ENCODE measurements around the gene BRCA2. TPM values are rescaled to one million over a fixed set of nuclear protein-coding genes. Genes with fewer than 3 reads are reported as not detected.
A peak's percentile ranks its signal among the peaks of the same experiment; 100 is the strongest.

The BRCA2 gene
- total RNA-seq, 1 donor from 2014 or later = 16.7 TPM

GRCh38 chr13:32409561-32410421 is 94.5 kb downstream of the BRCA2 start:
- Mint-ChIP-seq H3K4me3 (no peak overlapping the region), H3K27me3 (ENCODE audit: insufficient read depth) (no peaks in the 10 kb centered on the region)
- intact Hi-C loops (cut with micrococcal nuclease) = no loop called here

GRCh38 chr13:32413284-32413683 is 98.0 kb downstream of the BRCA2 start:
- Mint-ChIP-seq H3K4me3 (no peak overlapping the region), H3K4me1 (ENCODE audit: low read depth) (peaks cover 20% of the 10 kb centered on the region), H3K9me3 (peaks cover 7% of the 10 kb centered on the region), H3K36me3 (ENCODE audit: low read depth) (peaks cover 23% of the 10 kb centered on the region), H3K27me3 (ENCODE audit: insufficient read depth) (no peaks in the 10 kb centered on the region), H3K27ac (no peak overlapping the region)
- no peak for DNase-seq (ENCODE audit: low spot score)
- intact Hi-C loops (cut with micrococcal nuclease) = no loop called here

More at GRCh38 chr13:32409561-32410421, 94.5 kb downstream of the BRCA2 start:
- Mint-ChIP-seq H3K4me1 (ENCODE audit: low read depth) (peaks cover 28% of the 10 kb centered on the region), H3K36me3 (ENCODE audit: low read depth) (peaks cover 33% of the 10 kb centered on the region), H3K27ac (no peak overlapping the region), H3K9me3 (no peaks in the 10 kb centered on the region)
- DNase-seq (ENCODE audit: low spot score) = no peak

- Mint-ChIP-seq H3K4me1 (ENCODE audit: low read depth) (peaks cover 7% of the 10 kb centered on the region), H3K4me3 (no peak overlapping the region), H3K9me3 (peaks cover 16% of the 10 kb centered on the region), H3K27ac (no peak overlapping the region), H3K27me3 (ENCODE audit: insufficient read depth) (no peaks in the 10 kb centered on the region), H3K36me3 (ENCODE audit: low read depth) (peaks cover 26% of the 10 kb centered on the region)
- DNase-seq (ENCODE audit: low spot score) = no peak
- intact Hi-C loops (cut with micrococcal nuclease) = no loop called here
These were observed 99.3 kb downstream of the BRCA2 start for GRCh38 chr13:32414580-32414979.

- DNase-seq (ENCODE audit: low spot score) = no peak
- Mint-ChIP-seq H3K9me3 (peaks cover 20% of the 10 kb centered on the region), H3K36me3 (ENCODE audit: low read depth) (peaks cover 28% of the 10 kb centered on the region), H3K27ac (no peak overlapping the region), H3K4me1 (ENCODE audit: low read depth) (peaks cover 2% of the 10 kb centered on the region), H3K4me3 (no peak overlapping the region), H3K27me3 (ENCODE audit: insufficient read depth) (no peaks in the 10 kb centered on the region)
- intact Hi-C loops (cut with micrococcal nuclease) = no loop called here
These were observed 99.7 kb downstream of the BRCA2 start for GRCh38 chr13:32415019-32415418.

GRCh38 chr13:32417995-32418394 is 102.7 kb downstream of the BRCA2 start:
- Mint-ChIP-seq H3K9me3 (peaks cover 40% of the 10 kb centered on the region), H3K4me3 (no peak overlapping the region), H3K27ac (no peak overlapping the region), H3K4me1 (ENCODE audit: low read depth) (no peaks in the 10 kb centered on the region), H3K27me3 (ENCODE audit: insufficient read depth) (no peaks in the 10 kb centered on the region), H3K36me3 (ENCODE audit: low read depth) (peaks cover 45% of the 10 kb centered on the region)
- no peak for DNase-seq (ENCODE audit: low spot score)
- intact Hi-C loops (cut with micrococcal nuclease) = no loop called here

- intact Hi-C loops (cut with micrococcal nuclease) = no loop called here
- Mint-ChIP-seq H3K4me1 (ENCODE audit: low read depth) (peaks cover 13% of the 10 kb centered on the region), H3K9me3 (peaks cover 41% of the 10 kb centered on the region), H3K36me3 (ENCODE audit: low read depth) (peaks cover 57% of the 10 kb centered on the region), H3K27ac (no peak overlapping the region), H3K4me3 (no peak overlapping the region), H3K27me3 (ENCODE audit: insufficient read depth) (no peaks in the 10 kb centered on the region)
- DNase-seq (ENCODE audit: low spot score) = no peak
These were observed 104.6 kb downstream of the BRCA2 start for GRCh38 chr13:32419862-32420261.

GRCh38 chr13:32423592-32423991 is 108.3 kb downstream of the BRCA2 start:
- Mint-ChIP-seq H3K9me3 (peaks cover 32% of the 10 kb centered on the region), H3K27me3 (ENCODE audit: insufficient read depth) (no peaks in the 10 kb centered on the region), H3K4me1 (ENCODE audit: low read depth) (peaks cover 35% of the 10 kb centered on the region), H3K4me3 (no peak overlapping the region), H3K27ac (no peak overlapping the region), H3K36me3 (ENCODE audit: low read depth) (peaks cover 56% of the 10 kb centered on the region)
- intact Hi-C loops (cut with micrococcal nuclease) = no loop called here
- no peak for DNase-seq (ENCODE audit: low spot score)

- intact Hi-C loops (cut with micrococcal nuclease) = loop anchor here (5.0 kb wide), 6 partner anchors 378 to 1732 kb away; partner anchors contain the start of genes FRY, HSPH1 and RFC3
- DNase-seq (ENCODE audit: low spot score) = no peak
- H3K27me3 Mint-ChIP-seq (ENCODE audit: insufficient read depth) = no peaks in the 10 kb centered on the region
- H3K27ac Mint-ChIP-seq = peak overlapping the region; percentile 82
- H3K4me1 Mint-ChIP-seq (ENCODE audit: low read depth) = peaks cover 43% of the 10 kb centered on the region
- H3K36me3 Mint-ChIP-seq (ENCODE audit: low read depth) = peaks cover 46% of the 10 kb centered on the region
- peaks cover 20% of the 10 kb centered on the region for H3K9me3 Mint-ChIP-seq
- peak overlapping the region; percentile 97 for H3K4me3 Mint-ChIP-seq
These were observed 109.8 kb downstream of the BRCA2 start for GRCh38 chr13:32425158-32425557.

GRCh38 chr13:32426191-32426989 is 111.1 kb downstream of the BRCA2 start:
- Mint-ChIP-seq H3K4me1 (ENCODE audit: low read depth) (peaks cover 46% of the 10 kb centered on the region), H3K36me3 (ENCODE audit: low read depth) (peaks cover 40% of the 10 kb centered on the region)

GRCh38 chr13:32426990-32427851 is 111.9 kb downstream of the BRCA2 start:
- DNase-seq (ENCODE audit: low spot score) = peak; percentile 40
- peaks cover 46% of the 10 kb centered on the region for H3K4me1 Mint-ChIP-seq (ENCODE audit: low read depth)
- no peaks in the 10 kb centered on the region for H3K27me3 Mint-ChIP-seq (ENCODE audit: insufficient read depth)
- H3K27ac Mint-ChIP-seq = peak overlapping the region; percentile 98
- peak overlapping the region; percentile 97 for H3K4me3 Mint-ChIP-seq
- H3K36me3 Mint-ChIP-seq (ENCODE audit: low read depth) = peaks cover 32% of the 10 kb centered on the region
- intact Hi-C loops (cut with micrococcal nuclease) = loop anchor here (1.0 to 5.0 kb wide), 12 partner anchors 19 to 1730 kb away; partner anchors contain the start of genes BRCA2, FRY, HSPH1 and PDS5B
- peaks cover 8% of the 10 kb centered on the region for H3K9me3 Mint-ChIP-seq

More at GRCh38 chr13:32426191-32426989, 111.1 kb downstream of the BRCA2 start:
- peaks cover 14% of the 10 kb centered on the region for H3K9me3 Mint-ChIP-seq
- no peaks in the 10 kb centered on the region for H3K27me3 Mint-ChIP-seq (ENCODE audit: insufficient read depth)
- peak overlapping the region; percentile 98 for H3K27ac Mint-ChIP-seq
- intact Hi-C loops (cut with micrococcal nuclease) = loop anchor here (2.0 to 5.0 kb wide), 10 partner anchors 104 to 1731 kb away; partner anchors contain the start of genes FRY, HSPH1, PDS5B and RFC3
- peak; percentile 51 for DNase-seq (ENCODE audit: low spot score)
- H3K4me3 Mint-ChIP-seq = peak overlapping the region; percentile 97

GRCh38 chr13:32427852-32428580 is 112.7 kb downstream of the BRCA2 start, which contains the start of gene N4BP2L1:
Gene N4BP2L1, minus strand, starts transcription at chr13:32428130. Its CDS starts 48 bp downstream, at chr13:32428082.
- peaks cover 53% of the 10 kb centered on the region for H3K4me1 Mint-ChIP-seq (ENCODE audit: low read depth)

More at GRCh38 chr13:32427852-32428580, 112.7 kb downstream of the BRCA2 start, which contains the start of gene N4BP2L1:
- intact Hi-C loops (cut with micrococcal nuclease) = loop anchor here (1.0 to 5.0 kb wide), 14 partner anchors 20 to 1729 kb away; partner anchors contain the start of genes BRCA2, FRY, HSPH1 and N4BP2L2
- H3K36me3 Mint-ChIP-seq (ENCODE audit: low read depth) = peaks cover 31% of the 10 kb centered on the region
- peak; percentile 74 for DNase-seq (ENCODE audit: low spot score)
- H3K4me3 Mint-ChIP-seq = peak within 1 kb of the TSS; percentile 97
- H3K9me3 Mint-ChIP-seq = peaks cover 2% of the 10 kb centered on the region
- H3K27ac Mint-ChIP-seq = peak within 1 kb of the TSS; percentile 98
- H3K27me3 Mint-ChIP-seq (ENCODE audit: insufficient read depth) = no peaks in the 10 kb centered on the region
